H9 (cell line): ENCODE results near the gene ASB18. TPM values are rescaled to one million over a fixed set of nuclear protein-coding genes. Genes with fewer than 3 reads are reported as not detected.

ENCODE experiments used
- DNase-seq: peaks from one replicate; pipeline ENCODE4 v3.0.0-alpha.2; 2017
- H2AFZ ChIP-seq: one replicate; pipeline ENCODE4 v1.6.1; 2013; ENCODE audit warnings: mild to moderate bottlenecking, low read length, control low read depth, moderate library complexity
- H2AK5ac ChIP-seq: 2 replicates; pipeline ENCODE4 v1.6.1; 2013; ENCODE audit warnings: low read length, control low read depth, mixed read lengths; ENCODE audit not compliant: insufficient read length
- H2BK120ac ChIP-seq: one replicate; pipeline ENCODE4 v1.6.1; 2013; ENCODE audit warnings: low read depth, mild to moderate bottlenecking, low read length, control low read depth, inconsistent platforms; ENCODE audit not compliant: poor library complexity, severe bottlenecking
- H2BK12ac ChIP-seq: 2 replicates; pipeline ENCODE4 v1.6.1; 2013; ENCODE audit warnings: low read length, control low read depth, mixed read lengths, low read depth; ENCODE audit not compliant: insufficient read length
- H2BK15ac ChIP-seq: 2 replicates; pipeline ENCODE4 v1.6.1; 2013; ENCODE audit warnings: low read depth, low read length, control low read depth
- H2BK20ac ChIP-seq: one replicate; pipeline ENCODE4 v1.6.1; 2013; ENCODE audit warnings: low read depth, mild to moderate bottlenecking, low read length, control low read depth, inconsistent platforms; ENCODE audit not compliant: poor library complexity, severe bottlenecking
- H2BK5ac ChIP-seq: 2 replicates; pipeline ENCODE4 v1.6.1; 2013; ENCODE audit warnings: low read length, control low read depth, mixed read lengths; ENCODE audit not compliant: insufficient read length
- H3K14ac ChIP-seq: 2 replicates; pipeline ENCODE4 v1.6.1; 2013; ENCODE audit warnings: low read length, control low read depth; ENCODE audit not compliant: insufficient read depth
- H3K18ac ChIP-seq: 2 replicates; pipeline ENCODE4 v1.6.1; 2013; ENCODE audit warnings: low read depth, mild to moderate bottlenecking, mixed read lengths, low read length, control low read depth; ENCODE audit not compliant: insufficient read length
- H3K23ac ChIP-seq: 2 replicates; pipeline ENCODE4 v1.6.1; 2013; ENCODE audit warnings: low read length, control low read depth, mixed read lengths, low read depth; ENCODE audit not compliant: insufficient read length
- H3K23me2 ChIP-seq: 2 replicates; pipeline ENCODE4 v1.6.1; 2013; ENCODE audit warnings: low read depth, mild to moderate bottlenecking, mixed read lengths, low read length, control low read depth; ENCODE audit not compliant: insufficient read length, poor library complexity, severe bottlenecking
- H3K27ac ChIP-seq: 2 replicates; pipeline ENCODE4 v1.5.1; 2013; ENCODE audit warnings: low read length, control low read depth, mixed read lengths, low read depth; ENCODE audit not compliant: insufficient read length
- H3K27me3 ChIP-seq: 2 replicates; pipeline ENCODE4 v1.6.1; 2013; ENCODE audit warnings: low read length, control low read depth, inconsistent platforms; ENCODE audit not compliant: insufficient read depth
- H3K4ac ChIP-seq: 2 replicates; pipeline ENCODE4 v1.6.1; 2013; ENCODE audit warnings: low read depth, mild to moderate bottlenecking, control low read depth, inconsistent platforms, low read length, moderate library complexity
- H3K4me1 ChIP-seq: 2 replicates; pipeline ENCODE4 v1.6.1; 2013; ENCODE audit warnings: low read length, control low read depth, inconsistent platforms; ENCODE audit not compliant: insufficient read depth
- H3K4me2 ChIP-seq: 2 replicates; pipeline ENCODE4 v1.6.1; 2013; ENCODE audit warnings: low read length, control low read depth, mixed read lengths; ENCODE audit not compliant: insufficient read length, insufficient read depth
- H3K56ac ChIP-seq: 2 replicates; pipeline ENCODE4 v1.6.1; 2013; ENCODE audit warnings: low read depth, mild to moderate bottlenecking, mixed read lengths, low read length, control low read depth; ENCODE audit not compliant: insufficient read length
- H3K79me1 ChIP-seq: 2 replicates; pipeline ENCODE4 v1.6.1; 2013; ENCODE audit warnings: low read depth, mild to moderate bottlenecking, moderate library complexity, low read length, control low read depth, inconsistent platforms; ENCODE audit not compliant: insufficient read depth, poor library complexity, severe bottlenecking
- H3K79me2 ChIP-seq: 2 replicates; pipeline ENCODE4 v1.6.1; 2013; ENCODE audit warnings: low read length, control low read depth, inconsistent platforms; ENCODE audit not compliant: insufficient read depth
- H3K9ac ChIP-seq: 2 replicates; pipeline ENCODE4 v1.6.1; 2013; ENCODE audit warnings: low read length, control low read depth, mixed read lengths; ENCODE audit not compliant: insufficient read length; ENCODE audit errors: extremely low read depth
- H3K9me3 ChIP-seq: one replicate; pipeline ENCODE4 v1.6.1; 2013; ENCODE audit warnings: low read depth, low read length, inconsistent platforms; ENCODE audit not compliant: control insufficient read depth
- H3T11ph ChIP-seq: one replicate; pipeline ENCODE4 v1.6.1; 2013; ENCODE audit warnings: mild to moderate bottlenecking, low read length, control low read depth, inconsistent platforms
- H4K20me1 ChIP-seq: one replicate; pipeline ENCODE4 v1.6.1; 2013; ENCODE audit not compliant: control insufficient read depth, insufficient read length, insufficient read depth
- H4K5ac ChIP-seq: 2 replicates; pipeline ENCODE4 v1.6.1; 2013; ENCODE audit warnings: low read depth, mild to moderate bottlenecking, mixed read lengths, low read length, control low read depth; ENCODE audit not compliant: insufficient read length
- H4K8ac ChIP-seq: replicated peaks from 2 replicates; pipeline ENCODE4 v1.6.1; 2013; ENCODE audit warnings: low read length, control low read depth, mixed read lengths, low read depth; ENCODE audit not compliant: insufficient read length
- H4K91ac ChIP-seq: 2 replicates; pipeline ENCODE4 v1.6.1; 2013; ENCODE audit warnings: low read depth, mild to moderate bottlenecking, moderate library complexity, mixed read lengths, low read length, control low read depth; ENCODE audit not compliant: insufficient read length
- H3K27ac Mint-ChIP-seq, 3 experiments: 2 replicates in 2 of 3; 3 replicates in 1 of 3; pipeline ENCODE4 v1.8.0; 2020 to 2021; ENCODE audit warnings: mixed read lengths in 3 of 3, mild to moderate bottlenecking in 1 of 3, moderate library complexity in 1 of 3
- H3K27me3 Mint-ChIP-seq: 2 replicates; pipeline ENCODE4 v1.8.0; 2021; ENCODE audit warnings: low read depth, mild to moderate bottlenecking, moderate library complexity, mixed read lengths
- H3K36me3 Mint-ChIP-seq, 3 experiments: 2 replicates in 2 of 3; 3 replicates in 1 of 3; pipeline ENCODE4 v1.8.0; 2020 to 2021; ENCODE audit warnings: low read depth in 3 of 3, mixed read lengths in 3 of 3; ENCODE audit not compliant: insufficient read depth in 1 of 3
- H3K4me1 Mint-ChIP-seq, 2 experiments: 2 replicates each; pipeline ENCODE4 v1.8.0; 2020; ENCODE audit warnings: mixed read lengths in 2 of 2
- H3K4me3 Mint-ChIP-seq, 2 experiments: 2 replicates in 1 of 2; 3 replicates in 1 of 2; pipeline ENCODE4 v1.8.0; 2020 to 2021; ENCODE audit warnings: mild to moderate bottlenecking in 2 of 2, mixed read lengths in 2 of 2, moderate library complexity in 1 of 2
- H3K9me3 Mint-ChIP-seq, 2 experiments: 2 replicates in 1 of 2; 3 replicates in 1 of 2; pipeline ENCODE4 v1.8.0; 2020; ENCODE audit warnings: mild to moderate bottlenecking in 2 of 2, mixed read lengths in 2 of 2, moderate library complexity in 1 of 2
- CTCF ChIP-seq: fragments of 200-600 bp; sonication (generic); conservative IDR thresholded peaks from 3 replicates; pipeline ENCODE4 v1.8.0; 2021; ENCODE audit warnings: antibody characterized with exemption, mild to moderate bottlenecking
- WGBS: extraction: QIAGEN DNeasy Blood & Tissue Kit; methylation state at CpG from one replicate; pipeline ENCODE4 v1.1.7; 2013; ENCODE audit warnings: missing lambda C conversion rate, low lambda C conversion rate, mixed read lengths; ENCODE audit not compliant: insufficient read length; ENCODE audit errors: extremely low coverage; 5-methylcytosine and 5-hydroxymethylcytosine counted together
- total RNA-seq: library from RNA; stranded (reverse); gene quantifications from 2 replicates; pipeline ENCODE4 v1.2.1, GENCODE V29; 2021

Gene ASB18
- total RNA-seq, 1 experiment from 2014 or later: not detected

- peaks cover 15% of the 10 kb centered on the region for H3K27me3 Mint-ChIP-seq
- no peaks in the 10 kb centered on the region for H3K79me2 ChIP-seq
Measured at GRCh38 chr2:236281423-236281822, 17.2 kb upstream of the ASB18 start.

More at GRCh38 chr2:236281423-236281822, 17.2 kb upstream of the ASB18 start:
- Histone ChIP-seq H3K23me2 (no peaks in the 10 kb centered on the region), H2BK15ac (no peak overlapping the region), H3K4me1 (no peaks in the 10 kb centered on the region), H3K14ac (no peak overlapping the region), H3K4me2 (no peak overlapping the region), H2BK12ac (no peak overlapping the region), H2BK120ac (no peak overlapping the region), H3K56ac (no peak overlapping the region), H4K91ac (no peak overlapping the region), H4K5ac (no peak overlapping the region), H3K23ac (no peak overlapping the region), H2BK20ac (no peak overlapping the region), H2AK5ac (no peak overlapping the region), H3K18ac (no peak overlapping the region), H3K79me1 (no peaks in the 10 kb centered on the region), H4K8ac (no peak overlapping the region), H3K27me3 (no peaks in the 10 kb centered on the region), H3T11ph (no peak overlapping the region), H2AFZ (no peak overlapping the region), H2BK5ac (no peak overlapping the region), H3K4ac (no peak overlapping the region), H3K9ac (no peak overlapping the region), H3K9me3 (no peaks in the 10 kb centered on the region), H4K20me1 (no peaks in the 10 kb centered on the region), H3K27ac (no peak overlapping the region)
- TF ChIP-seq CTCF: no peak
- Mint-ChIP-seq H3K9me3 (peaks cover 14 to 26% of the 10 kb centered on the region in 2 experiments; a peak in 4 of 5 replicates), H3K4me1 (no peaks in the 10 kb centered on the region), H3K36me3 (no peaks in the 10 kb centered on the region), H3K4me3 (no peak overlapping the region), H3K27ac (no peak overlapping the region)
- no peak for DNase-seq
- WGBS: no CpG with 5 or more reads among the region's 3 CpGs
